Hepatocyte (in vitro differentiated cells): ENCODE measurements around the gene ZNF385D. TPM values are rescaled to one million over a fixed set of nuclear protein-coding genes. Genes with fewer than 3 reads are reported as not detected.

Experiments used
- DNase-seq: peaks from one replicate; pipeline ENCODE4 v3.0.0-alpha.2; 2016; ENCODE audit warnings: low spot score
- H2AFZ ChIP-seq: fragments of 200-600 bp; sonication (generic); 2 replicates; pipeline ENCODE4 v1.6.0; 2016; ENCODE audit warnings: antibody characterized with exemption, mild to moderate bottlenecking
- H3K27ac ChIP-seq: fragments of 200-600 bp; sonication (generic); 2 replicates; pipeline ENCODE4 v1.5.1; 2016; ENCODE audit warnings: mild to moderate bottlenecking
- H3K27me3 ChIP-seq: fragments of 200-600 bp; sonication (generic); 2 replicates; pipeline ENCODE4 v1.6.1; 2016
- H3K36me3 ChIP-seq: fragments of 200-600 bp; sonication (generic); replicated peaks from 2 replicates; pipeline ENCODE4 v1.5.1; 2016; ENCODE audit warnings: low read depth; ENCODE audit not compliant: insufficient read depth
- H3K4me1 ChIP-seq: fragments of 200-600 bp; sonication (generic); 2 replicates; pipeline ENCODE4 v1.5.1; 2016; ENCODE audit warnings: mild to moderate bottlenecking, moderate library complexity; ENCODE audit not compliant: insufficient read depth
- H3K4me2 ChIP-seq: fragments of 200-600 bp; sonication (generic); 2 replicates; pipeline ENCODE4 v1.6.0; 2016
- H3K4me3 ChIP-seq: fragments of 200-600 bp; sonication (generic); 2 replicates; pipeline ENCODE4 v1.5.1; 2016; ENCODE audit warnings: mild to moderate bottlenecking
- H3K79me2 ChIP-seq: fragments of 200-600 bp; sonication (generic); 2 replicates; pipeline ENCODE4 v1.6.0; 2017; ENCODE audit warnings: mild to moderate bottlenecking
- H3K9me2 ChIP-seq: fragments of 200-600 bp; sonication (generic); replicated peaks from 2 replicates; pipeline ENCODE4 v1.6.0; 2017; ENCODE audit warnings: mild to moderate bottlenecking; ENCODE audit not compliant: insufficient read depth
- H3K9me3 ChIP-seq: fragments of 200-600 bp; sonication (generic); 2 replicates; pipeline ENCODE4 v1.5.1; 2016; ENCODE audit warnings: low read depth, mild to moderate bottlenecking
- H4K20me1 ChIP-seq: fragments of 200-600 bp; sonication (generic); 2 replicates; pipeline ENCODE4 v1.6.0; 2016; ENCODE audit warnings: mild to moderate bottlenecking; ENCODE audit not compliant: insufficient read depth, poor library complexity, severe bottlenecking
- CTCF ChIP-seq: fragments of 200-600 bp; sonication (generic); IDR thresholded peaks from 2 replicates; pipeline ENCODE4 v1.5.1; 2016; ENCODE audit warnings: antibody characterized with exemption, mild to moderate bottlenecking; ENCODE audit not compliant: poor library complexity
- EZH2 ChIP-seq: fragments of 200-600 bp; sonication (generic); IDR thresholded peaks from 2 replicates; pipeline ENCODE4 v1.6.1; 2016; ENCODE audit warnings: antibody characterized with exemption, mild to moderate bottlenecking, borderline replicate concordance
- EZH2phosphoT487 ChIP-seq: fragments of 200-600 bp; sonication (generic); IDR thresholded peaks from one replicate; pipeline ENCODE4 v1.6.1; 2018; ENCODE audit warnings: antibody characterized with exemption, mild to moderate bottlenecking, low read depth, moderate library complexity; ENCODE audit not compliant: unreplicated experiment, severe bottlenecking
- WGBS: methylation state at CpG from one replicate; pipeline ENCODE4 v1.1.6; 2016; ENCODE audit warnings: low lambda C conversion rate; ENCODE audit errors: missing lambda C conversion rate; 5-methylcytosine and 5-hydroxymethylcytosine counted together
- polyA plus RNA-seq: library from polyadenylated mRNA; unstranded; fragments of >200 nt; fragmentation: Nextera tagmentation; extraction: Ambion mirVana; gene quantifications from 2 replicates; pipeline ENCODE4 v1.2.1, GENCODE V29; 2016
- total RNA-seq: library from RNA; depleted of rRNA; stranded (reverse); fragments of >200 nt; gene quantifications from 2 replicates; pipeline ENCODE4 v1.2.3, GENCODE V29; 2014

The ZNF385D gene
- total and polyA plus RNA-seq, 2 experiments from 2014 or later, result 4.9 to 7.4 TPM

GRCh38 chr3:21624524-21624923 lies 126.5 kb downstream of the ZNF385D start:
- no peaks in the 10 kb centered on the region for H3K9me2 ChIP-seq
- H3K9me3 ChIP-seq, result no peaks in the 10 kb centered on the region
- no peaks in the 10 kb centered on the region for H4K20me1 ChIP-seq
- H3K79me2 ChIP-seq, result no peaks in the 10 kb centered on the region
- H3K27me3 ChIP-seq, result no peaks in the 10 kb centered on the region
- no peaks in the 10 kb centered on the region for H3K36me3 ChIP-seq
- WGBS, result 84% methylated on average over 4 of the region's 4 CpGs
- H2AFZ ChIP-seq, result no peak overlapping the region
- TF ChIP-seq CTCF (no peak), EZH2phosphoT487 (no peak), EZH2 (no peak)
- peaks cover 13% of the 10 kb centered on the region for H3K4me1 ChIP-seq
- no peak overlapping the region for H3K27ac ChIP-seq
- no peak for DNase-seq
- H3K4me2 ChIP-seq, result no peak overlapping the region
- H3K4me3 ChIP-seq, result no peak overlapping the region

GRCh38 chr3:21621181-21621651 lies 129.8 kb downstream of the ZNF385D start:
- peak overlapping the region; percentile 36 for H3K27ac ChIP-seq
- peak; percentile 51 for DNase-seq
- H3K36me3 ChIP-seq, result no peaks in the 10 kb centered on the region
- H2AFZ ChIP-seq, result no peak overlapping the region
- H4K20me1 ChIP-seq, result no peaks in the 10 kb centered on the region
- WGBS, result 51% methylated on average over 4 of the region's 4 CpGs
- H3K79me2 ChIP-seq, result no peaks in the 10 kb centered on the region
- H3K4me2 ChIP-seq, result peak overlapping the region; percentile 43
- peaks cover 13% of the 10 kb centered on the region for H3K4me1 ChIP-seq
- TF ChIP-seq EZH2phosphoT487, result no peak
- TF ChIP-seq EZH2, result no peak
- no peak for TF ChIP-seq CTCF
- no peaks in the 10 kb centered on the region for H3K9me3 ChIP-seq
- no peaks in the 10 kb centered on the region for H3K9me2 ChIP-seq
- H3K4me3 ChIP-seq, result no peak overlapping the region
- H3K27me3 ChIP-seq, result no peaks in the 10 kb centered on the region

GRCh38 chr3:21620511-21621155 lies 130.4 kb downstream of the ZNF385D start:
- Histone ChIP-seq H3K27ac (peak overlapping the region; percentile 36), H3K27me3 (no peaks in the 10 kb centered on the region)

More at GRCh38 chr3:21620511-21621155, 130.4 kb downstream of the ZNF385D start:
- no peaks in the 10 kb centered on the region for H3K36me3 ChIP-seq
- peak overlapping the region; percentile 43 for H3K4me2 ChIP-seq
- WGBS, result 57% methylated on average over 8 of the region's 8 CpGs
- H3K4me1 ChIP-seq, result peaks cover 13% of the 10 kb centered on the region
- no peak overlapping the region for H3K4me3 ChIP-seq
- H2AFZ ChIP-seq, result no peak overlapping the region
- no peak for DNase-seq
- H3K9me3 ChIP-seq, result no peaks in the 10 kb centered on the region
- no peaks in the 10 kb centered on the region for H3K9me2 ChIP-seq
- H4K20me1 ChIP-seq, result no peaks in the 10 kb centered on the region
- H3K79me2 ChIP-seq, result no peaks in the 10 kb centered on the region
- no peak for TF ChIP-seq EZH2
- no peak for TF ChIP-seq CTCF
- no peak for TF ChIP-seq EZH2phosphoT487
